Neural progenitor cell (in vitro differentiated cells): Measurements from ENCODE around the gene ARHGAP28. TPM values are rescaled to one million over a fixed set of nuclear protein-coding genes. Genes with fewer than 3 reads are reported as not detected.

ENCODE experiments used
- DNase-seq: peaks from one replicate; pipeline ENCODE4 v3.0.0-alpha.2; 2016; ENCODE audit warnings: low spot score
- H2AFZ ChIP-seq: fragments of 200-600 bp; sonication (generic); replicated peaks from 2 replicates; pipeline ENCODE4 v1.6.1; 2016; ENCODE audit warnings: antibody characterized with exemption
- H3F3A ChIP-seq: fragments of 200-600 bp; sonication (generic); 2 replicates; pipeline ENCODE4 v1.6.1; 2016; ENCODE audit warnings: antibody characterized with exemption, low read depth
- H3K27ac ChIP-seq: fragments of 200-600 bp; sonication (generic); 2 replicates; pipeline ENCODE4 v1.5.1; 2016; ENCODE audit warnings: mild to moderate bottlenecking
- H3K27me3 ChIP-seq: fragments of 200-600 bp; sonication (generic); 2 replicates; pipeline ENCODE4 v1.6.1; 2016; ENCODE audit warnings: mild to moderate bottlenecking, moderate library complexity
- H3K36me3 ChIP-seq: fragments of 200-600 bp; sonication (generic); 2 replicates; pipeline ENCODE4 v1.5.1; 2016
- H3K4me1 ChIP-seq: fragments of 200-600 bp; sonication (generic); 2 replicates; pipeline ENCODE4 v1.6.1; 2016; ENCODE audit warnings: mixed run types
- H3K4me2 ChIP-seq: fragments of 200-600 bp; sonication (generic); 2 replicates; pipeline ENCODE4 v1.6.1; 2016
- H3K4me3 ChIP-seq: fragments of 200-600 bp; sonication (generic); 2 replicates; pipeline ENCODE4 v1.5.1; 2016
- H3K79me2 ChIP-seq: fragments of 200-600 bp; sonication (generic); 2 replicates; pipeline ENCODE4 v1.6.1; 2016; ENCODE audit warnings: low read depth
- H3K9ac ChIP-seq: fragments of 200-600 bp; sonication (generic); 2 replicates; pipeline ENCODE4 v1.6.1; 2016
- H3K9me3 ChIP-seq: fragments of 200-600 bp; sonication (generic); 2 replicates; pipeline ENCODE4 v1.5.1; 2016; ENCODE audit warnings: low read depth
- H4K20me1 ChIP-seq: fragments of 200-600 bp; sonication (generic); 2 replicates; pipeline ENCODE4 v1.6.1; 2016; ENCODE audit warnings: low read depth
- H3K27ac Mint-ChIP-seq: 3 replicates; pipeline ENCODE4 v1.8.0; 2021; ENCODE audit warnings: mixed read lengths
- H3K27me3 Mint-ChIP-seq: 2 replicates; pipeline ENCODE4 v1.8.0; 2022; ENCODE audit warnings: low read depth, mild to moderate bottlenecking, inconsistent platforms, moderate library complexity, mixed read lengths; ENCODE audit not compliant: insufficient read depth
- H3K36me3 Mint-ChIP-seq: 3 replicates; pipeline ENCODE4 v1.8.0; 2021; ENCODE audit warnings: mixed read lengths
- H3K4me1 Mint-ChIP-seq: 3 replicates; pipeline ENCODE4 v1.8.0; 2021; ENCODE audit warnings: mixed read lengths
- H3K4me3 Mint-ChIP-seq: 3 replicates; pipeline ENCODE4 v1.8.0; 2021; ENCODE audit warnings: mild to moderate bottlenecking, moderate library complexity, mixed read lengths
- H3K9me3 Mint-ChIP-seq: 3 replicates; pipeline ENCODE4 v1.8.0; 2020; ENCODE audit warnings: mixed read lengths
- CTCF ChIP-seq: fragments of 200-600 bp; sonication (generic); IDR thresholded peaks from 2 replicates; pipeline ENCODE4 v1.5.1; 2017; ENCODE audit warnings: antibody characterized with exemption, mild to moderate bottlenecking
- EZH2 ChIP-seq: fragments of 200-600 bp; sonication (generic); IDR thresholded peaks from 2 replicates; pipeline ENCODE4 v1.6.1; 2017; ENCODE audit warnings: antibody characterized with exemption, mild to moderate bottlenecking, moderate library complexity
- EZH2phosphoT487 ChIP-seq: fragments of 200-600 bp; sonication (generic); IDR thresholded peaks from 2 replicates; pipeline ENCODE4 v1.6.1; 2017; ENCODE audit warnings: antibody characterized with exemption
- total RNA-seq: library from RNA; depleted of rRNA; stranded (reverse); fragments of >200 nt; gene quantifications from 2 replicates; pipeline ENCODE4 v1.2.3, GENCODE V29; 2015; ENCODE audit warnings: low replicate concordance

ARHGAP28 gene
- total RNA-seq, 1 donor from 2014 or later = 25.7 TPM

- H2AFZ ChIP-seq = no peak overlapping the region
- no peak overlapping the region for H3K9ac ChIP-seq
- no peak overlapping the region for H3K27ac ChIP-seq
- Mint-ChIP-seq H3K4me1 (peaks cover 60% of the 10 kb centered on the region), H3K27ac (no peak overlapping the region), H3K9me3 (no peaks in the 10 kb centered on the region), H3K27me3 (no peaks in the 10 kb centered on the region), H3K4me3 (no peak overlapping the region), H3K36me3 (peaks cover 7% of the 10 kb centered on the region)
- peaks cover 48% of the 10 kb centered on the region for H3F3A ChIP-seq
- peaks cover 43% of the 10 kb centered on the region for H3K4me1 ChIP-seq
- no peaks in the 10 kb centered on the region for H3K9me3 ChIP-seq
- TF ChIP-seq EZH2phosphoT487 (no peak), EZH2 (no peak), CTCF (peak; percentile 23)
- peaks cover 17% of the 10 kb centered on the region for H3K79me2 ChIP-seq
- no peak overlapping the region for H3K4me3 ChIP-seq
- H3K36me3 ChIP-seq = no peaks in the 10 kb centered on the region
- no peak for DNase-seq
- no peak overlapping the region for H3K4me2 ChIP-seq
- H4K20me1 ChIP-seq = no peaks in the 10 kb centered on the region
- no peaks in the 10 kb centered on the region for H3K27me3 ChIP-seq
Observed at GRCh38 chr18:6732952-6733351, 3.4 kb downstream of the ARHGAP28 start.

GRCh38 chr18:6733758-6734157 is 4.2 kb downstream of the ARHGAP28 start:
- H3K9me3 Mint-ChIP-seq = no peaks in the 10 kb centered on the region
- no peaks in the 10 kb centered on the region for H3K27me3 Mint-ChIP-seq
- Histone ChIP-seq H3K4me1 (peaks cover 43% of the 10 kb centered on the region), H2AFZ (no peak overlapping the region), H4K20me1 (no peaks in the 10 kb centered on the region), H3K4me3 (no peak overlapping the region), H3K9me3 (no peaks in the 10 kb centered on the region), H3K27me3 (no peaks in the 10 kb centered on the region), H3K9ac (no peak overlapping the region), H3K79me2 (peaks cover 17% of the 10 kb centered on the region), H3K36me3 (no peaks in the 10 kb centered on the region), H3F3A (peaks cover 40% of the 10 kb centered on the region), H3K4me2 (no peak overlapping the region), H3K27ac (no peak overlapping the region)
- peaks cover 59% of the 10 kb centered on the region for H3K4me1 Mint-ChIP-seq
- no peak for DNase-seq
- no peak overlapping the region for H3K4me3 Mint-ChIP-seq
- no peak for TF ChIP-seq EZH2
- TF ChIP-seq CTCF = no peak
- TF ChIP-seq EZH2phosphoT487 = no peak
- peaks cover 7% of the 10 kb centered on the region for H3K36me3 Mint-ChIP-seq
- no peak overlapping the region for H3K27ac Mint-ChIP-seq

- Mint-ChIP-seq H3K27me3 (no peaks in the 10 kb centered on the region), H3K4me3 (no peak overlapping the region), H3K36me3 (peaks cover 7% of the 10 kb centered on the region), H3K27ac (no peak overlapping the region), H3K4me1 (peaks cover 56% of the 10 kb centered on the region), H3K9me3 (no peaks in the 10 kb centered on the region)
- no peaks in the 10 kb centered on the region for H3K27me3 ChIP-seq
- H2AFZ ChIP-seq = no peak overlapping the region
- no peak overlapping the region for H3K4me2 ChIP-seq
- peaks cover 29% of the 10 kb centered on the region for H3F3A ChIP-seq
- H3K4me3 ChIP-seq = no peak overlapping the region
- H3K9me3 ChIP-seq = no peaks in the 10 kb centered on the region
- H3K4me1 ChIP-seq = peaks cover 42% of the 10 kb centered on the region
- no peaks in the 10 kb centered on the region for H4K20me1 ChIP-seq
- no peak overlapping the region for H3K27ac ChIP-seq
- H3K9ac ChIP-seq = no peak overlapping the region
- no peak for DNase-seq
- H3K36me3 ChIP-seq = no peaks in the 10 kb centered on the region
- no peak for TF ChIP-seq EZH2phosphoT487
- TF ChIP-seq CTCF = no peak
- no peak for TF ChIP-seq EZH2
- peaks cover 17% of the 10 kb centered on the region for H3K79me2 ChIP-seq
Observed at GRCh38 chr18:6734726-6735430, 5.4 kb downstream of the ARHGAP28 start.
